HG02798 (cell line): Measurements from ENCODE around the gene TEDC1.

Experiments used
- ATAC-seq: cut with Tn5 transposase; IDR thresholded peaks from one replicate; pipeline ENCODE4 v1.9.1; 2021; ENCODE audit warnings: mild to moderate bottlenecking; ENCODE audit not compliant: unreplicated experiment, poor library complexity

Gene TEDC1

GRCh38 chr14:105483300-105484068, 7.6 kb upstream of the TEDC1 start:
- ATAC-seq, result no peak

DNA sequence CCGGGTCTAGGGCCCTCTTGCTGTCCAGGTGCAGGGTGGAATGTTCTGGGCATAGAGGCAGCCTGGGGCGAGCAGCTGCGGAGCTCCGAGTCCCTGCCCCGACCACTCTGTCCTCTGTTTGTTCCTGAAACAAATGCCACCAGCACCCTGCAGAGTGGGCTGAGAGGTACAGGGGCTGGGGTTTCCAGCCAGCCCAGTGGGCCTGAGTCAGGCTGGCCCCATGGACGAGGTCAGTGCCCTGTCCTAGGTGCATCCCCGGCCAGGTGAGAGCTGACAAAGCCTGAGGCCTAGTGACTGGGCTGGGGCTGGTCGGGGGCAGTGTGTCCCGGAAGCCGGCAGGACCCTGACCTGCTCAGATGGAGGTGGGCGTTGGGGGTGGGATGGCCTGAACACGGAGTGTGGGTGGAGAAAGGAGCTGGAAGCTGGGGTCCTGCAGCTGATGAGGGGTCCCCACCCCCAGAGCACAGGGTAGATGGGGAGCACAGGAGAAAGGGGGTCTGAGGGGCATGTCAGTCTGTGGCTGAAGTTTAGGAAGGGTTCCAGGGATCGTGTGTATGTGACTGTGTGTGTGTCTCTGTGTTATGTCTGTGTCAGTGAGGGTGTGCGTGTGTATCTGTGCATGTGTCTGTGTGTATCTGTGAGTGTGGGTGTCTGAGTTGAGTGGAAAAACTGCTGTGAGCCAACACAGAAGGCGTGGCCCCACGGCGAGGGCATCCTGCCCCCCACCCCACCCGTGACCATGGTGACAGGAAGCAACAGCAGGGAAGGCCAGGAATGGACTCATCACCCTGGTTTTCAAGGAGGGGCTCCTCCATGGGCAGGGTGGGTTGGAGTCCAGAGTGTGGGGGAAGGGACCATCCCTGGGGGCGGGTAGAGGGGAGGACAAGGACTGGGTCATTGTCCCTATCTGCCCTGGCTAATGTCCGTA, 6.7 kb upstream of the TEDC1 start:
- no peak for ATAC-seq

DNA sequence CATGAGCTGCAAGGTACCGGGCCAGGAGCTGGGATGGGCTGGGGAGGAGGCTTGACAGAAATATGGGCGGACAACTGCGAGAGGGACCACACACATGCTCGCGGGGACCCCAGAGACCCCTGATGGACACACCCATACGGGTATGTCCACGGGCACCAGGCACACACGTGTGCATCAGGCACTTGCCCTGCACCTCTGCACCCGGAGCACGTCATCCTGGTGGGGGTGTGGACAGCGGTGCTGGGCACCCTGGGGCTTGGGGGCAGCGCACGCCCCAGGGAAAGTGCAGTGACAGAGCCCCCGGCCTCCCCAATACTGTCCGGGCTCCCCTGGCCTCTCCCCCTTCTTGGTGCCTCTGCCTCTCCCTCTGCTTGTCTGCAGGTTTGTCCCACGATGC, 6.1 kb upstream of the TEDC1 start:
- ATAC-seq, result no peak

GRCh38 chr14:105485739-105486162, 5.3 kb upstream of the TEDC1 start:
- no peak for ATAC-seq

DNA sequence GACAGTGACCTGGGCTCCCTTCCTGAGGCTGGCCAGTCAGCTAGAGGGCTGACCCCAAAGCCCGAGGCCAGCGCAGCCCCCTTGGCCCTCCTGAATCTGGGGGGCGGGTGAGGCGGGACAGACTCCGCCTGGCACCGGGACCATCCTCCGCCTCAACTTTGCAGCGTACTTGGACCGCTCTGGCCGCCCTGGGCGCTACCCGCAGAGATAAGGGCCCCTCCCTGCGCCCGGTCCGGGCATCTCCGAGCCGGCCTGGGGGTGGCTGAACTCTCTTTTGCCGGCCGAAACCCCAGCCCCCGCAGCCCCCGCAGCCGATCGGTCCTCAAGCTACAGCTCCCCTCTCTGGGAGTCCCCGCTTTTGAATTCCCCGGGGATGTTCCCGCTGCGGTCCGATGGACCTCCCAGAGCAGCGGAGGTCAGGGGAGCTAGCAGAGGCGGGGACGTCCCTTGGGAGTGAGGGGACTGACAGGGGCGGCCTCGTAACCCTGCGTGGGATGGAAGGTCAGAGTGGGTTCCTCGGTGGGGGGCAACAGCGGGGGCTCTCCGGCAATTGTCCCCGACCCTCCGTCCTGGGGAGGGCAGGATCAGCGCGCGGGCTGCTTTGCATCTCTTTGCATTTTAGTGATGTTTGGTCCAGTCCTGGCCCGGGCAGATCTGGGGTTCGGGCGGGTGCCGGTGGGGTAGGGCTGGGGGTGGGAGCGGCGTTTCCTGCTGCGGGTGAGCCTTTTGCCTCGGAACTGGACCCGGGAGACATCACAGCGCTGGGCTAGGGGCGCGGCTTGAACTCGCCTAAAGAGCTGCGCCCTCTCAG, 4.7 kb upstream of the TEDC1 start, which contains the start of gene CRIP1:
Gene CRIP1 (plus strand): TSS at position 724 of the 811 bp plus-strand sequence. CDS start 374 bp downstream, outside the sequence.
- ATAC-seq, result no peak

- ATAC-seq, result no peak
Measured at GRCh38 chr14:105486974-105487448, 4.0 kb upstream of the TEDC1 start.

- ATAC-seq, result no peak
Measured at GRCh38 chr14:105487449-105487985, 3.5 kb upstream of the TEDC1 start.

GRCh38 chr14:105487986-105488777, 2.9 kb upstream of the TEDC1 start:
- ATAC-seq, result no peak

DNA sequence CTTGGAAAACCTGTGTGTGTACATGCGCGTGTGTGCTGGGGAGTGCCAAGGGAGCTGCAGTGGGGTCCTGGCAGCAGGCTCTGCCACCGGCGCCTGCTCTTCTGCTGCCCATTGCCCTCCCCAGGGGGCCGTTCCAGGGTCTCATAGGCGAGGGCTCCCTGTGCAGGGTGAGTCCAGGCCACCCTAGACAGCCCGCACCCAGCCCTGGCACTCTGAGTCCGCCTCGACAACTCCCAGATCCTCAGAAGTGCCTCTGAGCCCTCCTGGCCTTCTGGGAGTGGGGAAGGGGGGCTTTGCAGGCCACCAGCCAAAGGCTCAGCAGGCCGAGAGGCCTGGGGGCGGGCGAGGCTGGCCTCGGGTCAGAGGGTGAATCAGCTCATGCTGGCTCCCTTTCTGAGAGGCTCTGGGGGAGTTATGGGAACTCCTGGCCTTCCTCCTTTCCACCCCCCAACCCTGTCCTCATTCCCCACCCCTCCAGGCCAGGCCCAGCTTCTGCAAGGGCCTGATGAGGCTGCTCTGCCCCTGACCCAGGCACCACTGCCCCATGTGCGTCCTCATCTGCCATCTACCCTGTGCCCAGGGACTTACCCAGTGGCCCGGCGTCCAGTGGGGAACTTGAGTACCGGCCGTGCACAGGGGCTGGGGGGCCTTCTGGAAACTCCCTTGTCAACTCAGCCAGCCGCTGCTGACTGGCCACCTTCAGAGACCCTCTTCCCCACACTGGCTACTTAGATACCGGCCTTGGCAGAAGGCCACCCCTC, 2.1 kb upstream of the TEDC1 start:
- no peak for ATAC-seq

GRCh38 chr14:105489542-105490266, 1.3 kb upstream of the TEDC1 start:
- ATAC-seq, result peak; percentile 4

DNA sequence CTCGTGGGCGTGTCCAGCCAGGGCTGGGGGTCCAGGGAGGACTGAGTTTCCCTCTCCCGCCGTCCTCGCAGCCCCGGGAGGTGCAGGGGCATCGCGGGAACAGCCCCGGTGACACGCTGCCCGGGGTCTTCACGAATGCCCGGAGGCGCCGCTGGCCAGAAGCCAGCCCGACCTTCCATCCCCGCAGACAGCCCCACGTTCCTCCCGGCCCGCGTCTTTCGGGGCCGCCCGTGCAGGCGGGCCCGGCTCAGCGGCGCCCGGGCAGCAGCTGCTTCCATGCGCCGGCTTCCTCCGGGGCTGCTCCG, 827 bp upstream of the TEDC1 start:
- peak; percentile 3 for ATAC-seq

- ATAC-seq, result no peak
Measured at GRCh38 chr14:105491366-105491973, 424 bp downstream of the TEDC1 start.

DNA sequence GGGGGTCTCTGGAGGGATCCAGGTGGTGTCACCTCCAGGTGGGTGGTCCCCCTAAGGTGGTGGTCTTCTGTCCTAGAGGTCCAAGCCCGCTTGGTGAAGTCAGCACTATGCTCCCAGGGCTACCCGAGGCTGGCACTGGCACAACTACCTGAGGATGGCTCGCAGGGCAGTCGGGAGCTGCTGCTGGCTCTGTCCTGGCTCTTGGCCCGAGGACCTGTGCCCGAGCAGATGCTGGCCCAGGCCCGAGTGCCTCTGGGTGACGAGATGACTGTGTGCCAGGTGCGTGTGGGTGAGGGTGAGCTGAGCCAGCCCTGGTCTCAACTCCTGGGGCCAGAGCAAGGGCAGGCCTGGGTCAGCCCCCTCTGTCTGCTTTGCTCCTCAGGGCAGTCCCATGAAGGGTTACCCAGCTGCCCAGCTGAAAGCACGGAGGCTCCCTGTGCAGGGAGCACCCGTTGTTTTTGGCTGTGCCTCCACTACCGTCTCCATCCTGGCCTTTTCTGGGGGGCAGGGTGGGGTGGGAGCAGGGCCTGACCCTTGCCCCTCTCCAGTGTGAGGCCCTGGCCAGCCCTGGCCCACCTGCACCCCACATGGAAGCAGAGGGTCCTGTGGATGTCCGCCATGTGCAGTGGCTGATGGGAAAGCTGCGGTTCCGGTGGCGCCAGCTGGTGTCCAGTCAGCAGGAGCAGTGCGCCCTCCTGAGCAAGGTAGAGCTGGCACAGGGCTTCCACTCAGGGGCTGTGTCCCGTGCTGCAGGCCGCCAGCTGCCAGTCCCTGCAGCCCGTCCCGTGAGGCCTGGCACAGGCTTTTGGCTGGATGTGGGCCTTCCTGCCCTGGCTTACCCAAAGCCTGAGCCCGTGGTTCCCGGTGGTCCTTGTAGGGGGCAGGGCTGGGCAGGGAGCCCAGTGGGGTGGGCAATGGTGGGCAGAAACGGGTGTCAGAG, 1.3 kb downstream of the TEDC1 start:
- ATAC-seq, result no peak

DNA sequence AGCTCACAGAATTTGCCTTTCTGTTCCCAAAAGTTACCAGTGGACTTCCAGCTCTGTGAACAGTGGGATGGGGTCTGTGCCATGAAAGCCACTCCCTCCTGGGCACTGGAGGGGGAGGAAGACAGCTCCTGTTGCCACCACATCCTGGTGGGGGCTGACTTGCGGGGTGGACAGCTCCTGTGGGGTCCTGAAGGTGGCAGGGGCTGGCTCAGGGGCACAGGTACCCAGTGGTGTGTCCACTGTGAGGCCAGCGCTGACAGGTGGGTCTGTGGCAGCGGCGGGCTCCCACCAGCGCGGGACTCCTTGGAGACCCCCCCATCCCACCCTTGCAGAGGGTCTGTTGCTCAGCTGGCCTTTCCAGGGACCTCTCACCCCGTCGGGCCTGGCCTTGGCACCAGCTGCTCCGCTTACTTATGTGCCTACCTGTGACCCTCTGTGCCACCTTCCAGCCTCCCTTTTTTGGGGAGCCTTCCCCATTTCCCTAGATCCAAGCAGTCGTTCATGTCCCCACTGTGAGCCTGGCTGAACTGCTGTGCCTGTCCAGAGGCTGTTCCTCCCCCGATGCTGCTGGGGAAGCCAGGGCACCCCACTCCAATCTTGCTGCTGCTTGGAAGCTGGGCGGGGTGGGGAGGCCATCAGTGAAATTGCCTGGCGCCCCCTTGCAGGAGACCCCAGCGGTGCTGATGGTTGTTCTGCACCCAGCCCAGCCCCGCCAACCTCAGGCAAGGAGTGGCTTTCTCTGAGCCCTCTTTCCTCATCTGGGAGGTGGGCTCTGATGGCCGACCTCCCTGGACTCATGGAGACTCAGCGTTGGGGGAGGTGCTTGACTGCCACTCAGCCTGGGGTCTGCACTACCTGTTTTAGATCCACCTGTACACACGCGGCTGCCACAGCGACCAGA, 2.2 kb downstream of the TEDC1 start:
- ATAC-seq, result no peak

GRCh38 chr14:105493921-105494605, 3.0 kb downstream of the TEDC1 start:
- no peak for ATAC-seq
